Kidney (tissue), 14 donors: ENCODE measurements around the gene C1orf210. TPM values are rescaled to one million over a fixed set of nuclear protein-coding genes. Genes with fewer than 3 reads are reported as not detected.

Source experiments
- DNase-seq, 5 donors: peaks; one replicate each; pipeline ENCODE4 v3.0.0-alpha.2; 2013 to 2020
- FAIRE-seq: peaks from 2 replicates; lab custom pipeline; 2012; peaks lifted over from hg19 to GRCh38; lab: Jason Lieb, UNC
- H3K27ac ChIP-seq, 2 donors: one replicate each; pipeline ENCODE4 v1.7.0; 2013; ENCODE audit warnings: low read depth in 2 of 2, low read length in 2 of 2, inconsistent platforms in 1 of 2
- H3K27me3 ChIP-seq: one replicate; pipeline ENCODE4 v1.7.1; 2013; ENCODE audit warnings: low read length, inconsistent platforms; ENCODE audit not compliant: control insufficient read depth, insufficient read depth
- H3K36me3 ChIP-seq, 3 donors: one replicate each; pipeline versions ENCODE4 v1.7.0 to v1.7.1; 2013; ENCODE audit warnings: low read length in 3 of 3, control low read depth in 1 of 3, inconsistent platforms in 1 of 3; ENCODE audit not compliant: insufficient read depth in 3 of 3, control insufficient read depth in 2 of 3
- H3K4me1 ChIP-seq, 3 donors: one replicate each; pipeline versions ENCODE4 v1.7.0 to v1.7.1; 2013; ENCODE audit warnings: low read length in 3 of 3, inconsistent platforms in 1 of 3, low read depth in 1 of 3; ENCODE audit not compliant: control insufficient read depth in 2 of 3, insufficient read depth in 2 of 3
- H3K4me3 ChIP-seq, 3 donors: one replicate each; pipeline versions ENCODE4 v1.7.0 to v1.8.1; 2013; ENCODE audit warnings: low read length in 3 of 3, control low read depth in 1 of 3, inconsistent platforms in 1 of 3
- H3K9ac ChIP-seq, 3 donors: one replicate each; pipeline versions ENCODE4 v1.7.0 to v1.7.1; 2013; ENCODE audit warnings: low read length in 3 of 3, control low read depth in 1 of 3, inconsistent platforms in 1 of 3
- H3K9me3 ChIP-seq, 3 donors: one replicate each; pipeline versions ENCODE4 v1.7.0 to v1.7.1; 2013; ENCODE audit warnings: low read length in 3 of 3, control low read depth in 1 of 3, inconsistent platforms in 1 of 3; ENCODE audit not compliant: control insufficient read depth in 2 of 3, insufficient read depth in 1 of 3
- intact Hi-C: fragments of 100-400 bp; cut with DNase I; formaldehyde crosslinking; loops from one replicate; pipeline ENCODE4 v1.11.1; 2022
- polyA plus RNA-seq: library from polyadenylated mRNA; stranded (reverse); fragments of 350-450 nt; fragmentation: Illumina TruSeq; extraction: RNeasy Lipid Tissue Mini Kit (QIAGEN cat#74804); gene quantifications from one replicate; pipeline ENCODE4 v1.2.3, GENCODE V29; 2014; ENCODE audit warnings: low read depth, low replicate concordance; ENCODE audit not compliant: insufficient read depth
- total RNA-seq: library from RNA; stranded (reverse); fragmentation: NEBNext Ultra II Directional; extraction: Animal tissue kit (Norgen Biotek cat#: 25700); gene quantifications from one replicate; pipeline ENCODE4 v1.2.1, GENCODE V29; 2021
- TF ChIP-seq, protein P1 (sequence below): IDR thresholded peaks from 3 replicates; pipeline ENCODE4 v1.5.1; 2012; ENCODE audit warnings: mild to moderate bottlenecking, moderate library complexity, borderline replicate concordance; ENCODE audit not compliant: insufficient read depth; ENCODE audit errors: extremely low read depth
- donor health status: control.
- donor health status: control.
- donor health status: control.
- donor health status: control.
- donor health status: control.
- donor health status: DM: yes; HTN: yes; CAD: no.
- donor health status: Normal renal cell carcinoma (clear cell type).

The C1orf210 gene
- total and polyA plus RNA-seq, 2 donors from 2014 or later: 21.1 to 33.3 TPM

DNA sequence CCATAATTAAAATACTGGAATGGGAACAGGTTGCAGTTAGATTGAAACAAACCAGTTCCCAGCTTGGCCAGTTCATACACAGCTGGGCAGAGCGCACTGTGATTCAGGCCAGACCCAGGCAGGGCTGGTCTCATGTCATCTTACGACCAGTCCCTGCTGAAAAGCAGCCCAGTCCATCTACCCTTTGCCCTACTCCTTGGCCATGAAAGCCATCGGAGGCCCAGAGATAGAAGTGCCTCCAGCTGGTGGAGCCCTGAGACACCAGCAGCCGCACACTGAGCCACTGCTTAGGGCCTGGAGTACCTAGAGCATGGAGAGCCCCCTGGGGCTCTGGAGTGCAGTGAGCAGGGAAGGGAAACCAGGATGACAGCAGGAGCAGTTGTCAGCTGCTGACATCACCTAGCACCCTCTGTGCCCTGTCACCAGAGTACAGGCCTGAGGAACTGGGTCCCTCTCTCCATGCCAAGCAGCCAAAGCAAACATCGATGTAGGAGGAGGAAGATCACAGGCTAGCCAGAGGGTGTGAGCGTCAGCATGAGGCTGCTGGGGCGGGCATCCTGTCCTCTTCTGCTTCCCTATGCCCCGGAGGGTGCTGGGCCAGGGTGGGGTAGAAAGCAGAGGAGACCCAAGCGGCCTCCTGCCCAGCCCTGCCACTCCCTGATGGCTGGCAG lies 49.8 kb downstream of the C1orf210 start:
- no peak for DNase-seq

DNA sequence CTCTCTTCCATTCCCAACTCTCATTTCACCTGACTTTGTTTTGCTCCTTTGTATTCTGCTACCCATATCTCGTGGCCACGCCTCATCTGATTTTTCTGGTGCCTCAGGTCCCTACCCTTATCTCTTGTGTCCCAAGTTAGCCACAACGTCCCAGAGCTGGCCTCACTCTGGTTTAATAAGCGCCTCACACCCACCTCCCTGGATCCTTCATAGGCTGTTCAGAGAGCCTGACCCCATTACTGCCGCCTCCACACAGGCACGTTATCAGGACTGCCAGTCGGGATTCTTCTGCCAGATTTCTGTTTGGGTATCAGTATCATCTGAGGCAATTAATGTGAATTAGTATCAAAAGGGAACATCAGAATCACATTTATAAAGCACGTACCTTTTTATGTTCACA lies 50.3 kb downstream of the C1orf210 start:
- FAIRE-seq (no peak), DNase-seq (no peak)
- H3K27ac ChIP-seq: no peak overlapping the region
- H3K9ac ChIP-seq: no peak overlapping the region
- no peaks in the 10 kb centered on the region for H3K36me3 ChIP-seq
- H3K27me3 ChIP-seq: no peaks in the 10 kb centered on the region
- TF ChIP-seq, protein P1, sequence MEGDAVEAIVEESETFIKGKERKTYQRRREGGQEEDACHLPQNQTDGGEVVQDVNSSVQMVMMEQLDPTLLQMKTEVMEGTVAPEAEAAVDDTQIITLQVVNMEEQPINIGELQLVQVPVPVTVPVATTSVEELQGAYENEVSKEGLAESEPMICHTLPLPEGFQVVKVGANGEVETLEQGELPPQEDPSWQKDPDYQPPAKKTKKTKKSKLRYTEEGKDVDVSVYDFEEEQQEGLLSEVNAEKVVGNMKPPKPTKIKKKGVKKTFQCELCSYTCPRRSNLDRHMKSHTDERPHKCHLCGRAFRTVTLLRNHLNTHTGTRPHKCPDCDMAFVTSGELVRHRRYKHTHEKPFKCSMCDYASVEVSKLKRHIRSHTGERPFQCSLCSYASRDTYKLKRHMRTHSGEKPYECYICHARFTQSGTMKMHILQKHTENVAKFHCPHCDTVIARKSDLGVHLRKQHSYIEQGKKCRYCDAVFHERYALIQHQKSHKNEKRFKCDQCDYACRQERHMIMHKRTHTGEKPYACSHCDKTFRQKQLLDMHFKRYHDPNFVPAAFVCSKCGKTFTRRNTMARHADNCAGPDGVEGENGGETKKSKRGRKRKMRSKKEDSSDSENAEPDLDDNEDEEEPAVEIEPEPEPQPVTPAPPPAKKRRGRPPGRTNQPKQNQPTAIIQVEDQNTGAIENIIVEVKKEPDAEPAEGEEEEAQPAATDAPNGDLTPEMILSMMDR: no peak
- intact Hi-C loops: no loop called here
- no peak overlapping the region for H3K4me3 ChIP-seq
- H3K4me1 ChIP-seq: peaks cover 0 to 23% (median 17%) of the 10 kb centered on the region in 3 donors
- H3K9me3 ChIP-seq: no peaks in the 10 kb centered on the region

More for the DNA sequence above, 49.8 kb downstream of the C1orf210 start:
- no peaks in the 10 kb centered on the region for H3K9me3 ChIP-seq
- H3K4me1 ChIP-seq: peaks cover 0 to 23% (median 17%) of the 10 kb centered on the region in 3 donors
- no peak overlapping the region for H3K27ac ChIP-seq
- no peaks in the 10 kb centered on the region for H3K36me3 ChIP-seq
- H3K4me3 ChIP-seq: no peak overlapping the region
- H3K27me3 ChIP-seq: no peaks in the 10 kb centered on the region
- intact Hi-C loops: no loop called here
- no peak overlapping the region for H3K9ac ChIP-seq
- TF ChIP-seq, protein P1: no peak
- FAIRE-seq: no peak

DNA sequence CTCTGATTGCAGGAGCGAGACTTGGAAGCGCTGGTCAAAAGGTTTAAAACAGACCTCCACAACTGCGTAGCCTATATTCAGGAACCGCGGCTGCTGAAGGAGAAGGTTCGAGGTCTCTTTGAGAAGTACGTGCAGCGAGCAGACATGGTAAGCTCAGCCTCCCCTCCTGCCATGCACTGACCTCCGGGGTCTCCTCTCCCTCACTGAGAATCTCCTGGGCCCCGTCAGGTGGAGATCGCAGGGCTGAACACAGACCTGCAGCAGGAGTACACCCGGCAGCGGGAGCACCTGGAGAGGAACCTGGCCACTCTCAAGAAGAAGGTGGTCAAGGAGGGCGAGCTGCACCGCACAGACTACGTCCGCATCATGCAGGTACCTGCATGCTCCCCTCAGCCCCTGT lies 51.1 kb downstream of the C1orf210 start:
- no peak overlapping the region for H3K27ac ChIP-seq
- FAIRE-seq (no peak), DNase-seq (no peak)
- H3K4me3 ChIP-seq: no peak overlapping the region
- TF ChIP-seq, protein P1: no peak
- peaks cover 0 to 23% (median 17%) of the 10 kb centered on the region in 3 donors for H3K4me1 ChIP-seq
- no peaks in the 10 kb centered on the region for H3K9me3 ChIP-seq
- H3K27me3 ChIP-seq: no peaks in the 10 kb centered on the region
- intact Hi-C loops: no loop called here
- H3K36me3 ChIP-seq: no peaks in the 10 kb centered on the region
- no peak overlapping the region for H3K9ac ChIP-seq
